ENCODE measurements around the gene LRRC32.

DNA sequence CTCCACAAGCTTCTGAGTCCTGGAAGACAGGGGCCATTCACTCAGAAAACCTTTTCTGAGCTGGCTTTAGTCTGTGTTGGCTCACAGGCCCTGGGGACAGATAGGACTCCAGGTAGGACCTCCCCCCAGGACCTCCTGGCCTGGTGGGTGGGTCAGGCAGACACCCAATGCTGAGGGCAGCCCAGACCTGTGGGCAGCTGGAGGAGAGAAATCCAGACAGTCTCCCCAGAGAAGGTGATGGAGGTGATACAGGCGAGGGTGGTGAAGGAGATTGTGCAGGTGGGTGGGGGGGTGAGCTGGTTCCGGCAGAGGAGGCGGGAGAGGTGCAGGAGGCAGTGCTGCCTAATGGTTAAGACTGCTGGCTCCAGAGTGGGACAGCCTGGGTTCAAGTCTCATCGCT lies 15.6 kb downstream of the LRRC32 start:
- TF ChIP-seq, protein P1, sequence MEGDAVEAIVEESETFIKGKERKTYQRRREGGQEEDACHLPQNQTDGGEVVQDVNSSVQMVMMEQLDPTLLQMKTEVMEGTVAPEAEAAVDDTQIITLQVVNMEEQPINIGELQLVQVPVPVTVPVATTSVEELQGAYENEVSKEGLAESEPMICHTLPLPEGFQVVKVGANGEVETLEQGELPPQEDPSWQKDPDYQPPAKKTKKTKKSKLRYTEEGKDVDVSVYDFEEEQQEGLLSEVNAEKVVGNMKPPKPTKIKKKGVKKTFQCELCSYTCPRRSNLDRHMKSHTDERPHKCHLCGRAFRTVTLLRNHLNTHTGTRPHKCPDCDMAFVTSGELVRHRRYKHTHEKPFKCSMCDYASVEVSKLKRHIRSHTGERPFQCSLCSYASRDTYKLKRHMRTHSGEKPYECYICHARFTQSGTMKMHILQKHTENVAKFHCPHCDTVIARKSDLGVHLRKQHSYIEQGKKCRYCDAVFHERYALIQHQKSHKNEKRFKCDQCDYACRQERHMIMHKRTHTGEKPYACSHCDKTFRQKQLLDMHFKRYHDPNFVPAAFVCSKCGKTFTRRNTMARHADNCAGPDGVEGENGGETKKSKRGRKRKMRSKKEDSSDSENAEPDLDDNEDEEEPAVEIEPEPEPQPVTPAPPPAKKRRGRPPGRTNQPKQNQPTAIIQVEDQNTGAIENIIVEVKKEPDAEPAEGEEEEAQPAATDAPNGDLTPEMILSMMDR (conservative IDR thresholded peaks at IDR 0.05; ENCODE audit: low read depth in 2 of 2), result no peak
- TF ChIP-seq POLR2AphosphoS5 (IDR thresholded peaks at IDR 0.05; ENCODE audit: low read depth), result no peak
- TF ChIP-seq ZNF114 (CRISPR knock-in tag; IDR thresholded peaks at IDR 0.05), result no peak
- no peak for TF ChIP-seq EZH2 (IDR thresholded peaks at IDR 0.05; ENCODE audit: low read depth, unreplicated experiment)
- TF ChIP-seq, protein P2, sequence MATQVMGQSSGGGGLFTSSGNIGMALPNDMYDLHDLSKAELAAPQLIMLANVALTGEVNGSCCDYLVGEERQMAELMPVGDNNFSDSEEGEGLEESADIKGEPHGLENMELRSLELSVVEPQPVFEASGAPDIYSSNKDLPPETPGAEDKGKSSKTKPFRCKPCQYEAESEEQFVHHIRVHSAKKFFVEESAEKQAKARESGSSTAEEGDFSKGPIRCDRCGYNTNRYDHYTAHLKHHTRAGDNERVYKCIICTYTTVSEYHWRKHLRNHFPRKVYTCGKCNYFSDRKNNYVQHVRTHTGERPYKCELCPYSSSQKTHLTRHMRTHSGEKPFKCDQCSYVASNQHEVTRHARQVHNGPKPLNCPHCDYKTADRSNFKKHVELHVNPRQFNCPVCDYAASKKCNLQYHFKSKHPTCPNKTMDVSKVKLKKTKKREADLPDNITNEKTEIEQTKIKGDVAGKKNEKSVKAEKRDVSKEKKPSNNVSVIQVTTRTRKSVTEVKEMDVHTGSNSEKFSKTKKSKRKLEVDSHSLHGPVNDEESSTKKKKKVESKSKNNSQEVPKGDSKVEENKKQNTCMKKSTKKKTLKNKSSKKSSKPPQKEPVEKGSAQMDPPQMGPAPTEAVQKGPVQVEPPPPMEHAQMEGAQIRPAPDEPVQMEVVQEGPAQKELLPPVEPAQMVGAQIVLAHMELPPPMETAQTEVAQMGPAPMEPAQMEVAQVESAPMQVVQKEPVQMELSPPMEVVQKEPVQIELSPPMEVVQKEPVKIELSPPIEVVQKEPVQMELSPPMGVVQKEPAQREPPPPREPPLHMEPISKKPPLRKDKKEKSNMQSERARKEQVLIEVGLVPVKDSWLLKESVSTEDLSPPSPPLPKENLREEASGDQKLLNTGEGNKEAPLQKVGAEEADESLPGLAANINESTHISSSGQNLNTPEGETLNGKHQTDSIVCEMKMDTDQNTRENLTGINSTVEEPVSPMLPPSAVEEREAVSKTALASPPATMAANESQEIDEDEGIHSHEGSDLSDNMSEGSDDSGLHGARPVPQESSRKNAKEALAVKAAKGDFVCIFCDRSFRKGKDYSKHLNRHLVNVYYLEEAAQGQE (IDR thresholded peaks at IDR 0.05; ENCODE audit: unreplicated experiment), result no peak
- TF ChIP-seq NANOG (IDR thresholded peaks at IDR 0.05; ENCODE audit: borderline replicate concordance), result no peak
- TF ChIP-seq EZH2phosphoT487 (IDR thresholded peaks at IDR 0.05; ENCODE audit: unreplicated experiment), result no peak
- no peak for TF ChIP-seq ZNF331 (CRISPR knock-in tag; IDR thresholded peaks at IDR 0.05; ENCODE audit: low read depth)
- TF ChIP-seq CREB1 (CRISPR knock-in tag; IDR thresholded peaks at IDR 0.05; ENCODE audit: low read depth), result no peak
- TF ChIP-seq JUNB (IDR thresholded peaks at IDR 0.05; ENCODE audit: unreplicated experiment), result no peak
- TF ChIP-seq, protein P3, sequence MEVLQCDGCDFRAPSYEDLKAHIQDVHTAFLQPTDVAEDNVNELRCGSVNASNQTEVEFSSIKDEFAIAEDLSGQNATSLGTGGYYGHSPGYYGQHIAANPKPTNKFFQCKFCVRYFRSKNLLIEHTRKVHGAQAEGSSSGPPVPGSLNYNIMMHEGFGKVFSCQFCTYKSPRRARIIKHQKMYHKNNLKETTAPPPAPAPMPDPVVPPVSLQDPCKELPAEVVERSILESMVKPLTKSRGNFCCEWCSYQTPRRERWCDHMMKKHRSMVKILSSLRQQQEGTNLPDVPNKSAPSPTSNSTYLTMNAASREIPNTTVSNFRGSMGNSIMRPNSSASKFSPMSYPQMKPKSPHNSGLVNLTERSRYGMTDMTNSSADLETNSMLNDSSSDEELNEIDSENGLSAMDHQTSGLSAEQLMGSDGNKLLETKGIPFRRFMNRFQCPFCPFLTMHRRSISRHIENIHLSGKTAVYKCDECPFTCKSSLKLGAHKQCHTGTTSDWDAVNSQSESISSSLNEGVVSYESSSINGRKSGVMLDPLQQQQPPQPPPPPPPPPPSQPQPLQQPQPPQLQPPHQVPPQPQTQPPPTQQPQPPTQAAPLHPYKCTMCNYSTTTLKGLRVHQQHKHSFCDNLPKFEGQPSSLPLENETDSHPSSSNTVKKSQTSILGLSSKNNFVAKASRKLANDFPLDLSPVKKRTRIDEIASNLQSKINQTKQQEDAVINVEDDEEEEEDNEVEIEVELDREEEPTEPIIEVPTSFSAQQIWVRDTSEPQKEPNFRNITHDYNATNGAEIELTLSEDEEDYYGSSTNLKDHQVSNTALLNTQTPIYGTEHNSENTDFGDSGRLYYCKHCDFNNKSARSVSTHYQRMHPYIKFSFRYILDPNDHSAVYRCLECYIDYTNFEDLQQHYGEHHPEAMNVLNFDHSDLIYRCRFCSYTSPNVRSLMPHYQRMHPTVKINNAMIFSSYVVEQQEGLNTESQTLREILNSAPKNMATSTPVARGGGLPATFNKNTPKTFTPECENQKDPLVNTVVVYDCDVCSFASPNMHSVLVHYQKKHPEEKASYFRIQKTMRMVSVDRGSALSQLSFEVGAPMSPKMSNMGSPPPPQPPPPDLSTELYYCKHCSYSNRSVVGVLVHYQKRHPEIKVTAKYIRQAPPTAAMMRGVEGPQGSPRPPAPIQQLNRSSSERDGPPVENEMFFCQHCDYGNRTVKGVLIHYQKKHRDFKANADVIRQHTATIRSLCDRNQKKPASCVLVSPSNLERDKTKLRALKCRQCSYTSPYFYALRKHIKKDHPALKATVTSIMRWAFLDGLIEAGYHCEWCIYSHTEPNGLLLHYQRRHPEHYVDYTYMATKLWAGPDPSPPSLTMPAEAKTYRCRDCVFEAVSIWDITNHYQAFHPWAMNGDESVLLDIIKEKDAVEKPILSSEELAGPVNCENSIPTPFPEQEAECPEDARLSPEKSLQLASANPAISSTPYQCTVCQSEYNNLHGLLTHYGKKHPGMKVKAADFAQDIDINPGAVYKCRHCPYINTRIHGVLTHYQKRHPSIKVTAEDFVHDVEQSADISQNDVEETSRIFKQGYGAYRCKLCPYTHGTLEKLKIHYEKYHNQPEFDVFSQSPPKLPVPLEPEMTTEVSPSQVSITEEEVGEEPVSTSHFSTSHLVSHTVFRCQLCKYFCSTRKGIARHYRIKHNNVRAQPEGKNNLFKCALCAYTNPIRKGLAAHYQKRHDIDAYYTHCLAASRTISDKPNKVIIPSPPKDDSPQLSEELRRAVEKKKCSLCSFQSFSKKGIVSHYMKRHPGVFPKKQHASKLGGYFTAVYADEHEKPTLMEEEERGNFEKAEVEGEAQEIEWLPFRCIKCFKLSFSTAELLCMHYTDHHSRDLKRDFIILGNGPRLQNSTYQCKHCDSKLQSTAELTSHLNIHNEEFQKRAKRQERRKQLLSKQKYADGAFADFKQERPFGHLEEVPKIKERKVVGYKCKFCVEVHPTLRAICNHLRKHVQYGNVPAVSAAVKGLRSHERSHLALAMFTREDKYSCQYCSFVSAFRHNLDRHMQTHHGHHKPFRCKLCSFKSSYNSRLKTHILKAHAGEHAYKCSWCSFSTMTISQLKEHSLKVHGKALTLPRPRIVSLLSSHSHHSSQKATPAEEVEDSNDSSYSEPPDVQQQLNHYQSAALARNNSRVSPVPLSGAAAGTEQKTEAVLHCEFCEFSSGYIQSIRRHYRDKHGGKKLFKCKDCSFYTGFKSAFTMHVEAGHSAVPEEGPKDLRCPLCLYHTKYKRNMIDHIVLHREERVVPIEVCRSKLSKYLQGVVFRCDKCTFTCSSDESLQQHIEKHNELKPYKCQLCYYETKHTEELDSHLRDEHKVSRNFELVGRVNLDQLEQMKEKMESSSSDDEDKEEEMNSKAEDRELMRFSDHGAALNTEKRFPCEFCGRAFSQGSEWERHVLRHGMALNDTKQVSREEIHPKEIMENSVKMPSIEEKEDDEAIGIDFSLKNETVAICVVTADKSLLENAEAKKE (CRISPR knock-in tag; IDR thresholded peaks at IDR 0.05), result no peak
- TF ChIP-seq, protein P4, sequence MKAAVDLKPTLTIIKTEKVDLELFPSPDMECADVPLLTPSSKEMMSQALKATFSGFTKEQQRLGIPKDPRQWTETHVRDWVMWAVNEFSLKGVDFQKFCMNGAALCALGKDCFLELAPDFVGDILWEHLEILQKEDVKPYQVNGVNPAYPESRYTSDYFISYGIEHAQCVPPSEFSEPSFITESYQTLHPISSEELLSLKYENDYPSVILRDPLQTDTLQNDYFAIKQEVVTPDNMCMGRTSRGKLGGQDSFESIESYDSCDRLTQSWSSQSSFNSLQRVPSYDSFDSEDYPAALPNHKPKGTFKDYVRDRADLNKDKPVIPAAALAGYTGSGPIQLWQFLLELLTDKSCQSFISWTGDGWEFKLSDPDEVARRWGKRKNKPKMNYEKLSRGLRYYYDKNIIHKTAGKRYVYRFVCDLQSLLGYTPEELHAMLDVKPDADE (IDR thresholded peaks at IDR 0.05), result no peak
